PFSK-1 (cell line): ENCODE data around the gene SLC9A9.

Experiments
- FOXP2 ChIP-seq: optimal IDR thresholded peaks from 2 replicates; pipeline ENCODE3; 2011; ENCODE audit warnings: borderline replicate concordance, control low read depth, inconsistent platforms; ENCODE audit not compliant: insufficient read depth; ENCODE audit errors: extremely low read length, extremely low read depth
- POLR2AphosphoS5 ChIP-seq: IDR thresholded peaks from 2 replicates; pipeline ENCODE4 v1.6.1; 2012; ENCODE audit warnings: low read depth, mild to moderate bottlenecking, control low read depth, low read length, moderate library complexity
- REST ChIP-seq, 2 experiments: IDR thresholded peaks; 2 replicates each; pipeline versions ENCODE4 v1.6.1 to v1.8.0; 2011 to 2012; ENCODE audit warnings: low read depth in 2 of 2, low read length in 2 of 2, control low read depth in 1 of 2, inconsistent platforms in 1 of 2, mild to moderate bottlenecking in 1 of 2, moderate library complexity in 1 of 2; ENCODE audit not compliant: insufficient read depth in 1 of 2
- SIN3A ChIP-seq: IDR thresholded peaks from 2 replicates; pipeline ENCODE4 v1.6.1; 2012; ENCODE audit warnings: mild to moderate bottlenecking, low read length, moderate library complexity, borderline replicate concordance; ENCODE audit not compliant: insufficient read depth
- TAF1 ChIP-seq: IDR thresholded peaks from 2 replicates; pipeline ENCODE4 v1.6.1; 2012; ENCODE audit warnings: low read length, control low read depth, borderline replicate concordance; ENCODE audit not compliant: insufficient read depth

SLC9A9 gene

GRCh38 chr3:143358155-143358792 lies 490.0 kb downstream of the SLC9A9 start:
- TF ChIP-seq REST (IDR thresholded peaks at IDR 0.05; ENCODE audit: insufficient read depth in 1 of 2, low read depth in 2 of 2, low read length in 2 of 2): no peak
- TF ChIP-seq SIN3A: no peak
- TF ChIP-seq FOXP2: no peak
- no peak for TF ChIP-seq POLR2AphosphoS5
- no peak for TF ChIP-seq TAF1

- TF ChIP-seq SIN3A (no peak), TAF1 (no peak), POLR2AphosphoS5 (no peak), FOXP2 (no peak)
Measured at GRCh38 chr3:143357700-143358099, 490.6 kb downstream of the SLC9A9 start.

GRCh38 chr3:143356839-143357238 lies 491.4 kb downstream of the SLC9A9 start:
- TF ChIP-seq REST (IDR thresholded peaks at IDR 0.05; ENCODE audit: insufficient read depth in 1 of 2, low read depth in 2 of 2, low read length in 2 of 2): no peak
- TF ChIP-seq POLR2AphosphoS5: no peak
- TF ChIP-seq TAF1: no peak
- no peak for TF ChIP-seq SIN3A
- no peak for TF ChIP-seq FOXP2

- TF ChIP-seq FOXP2: no peak
Measured at GRCh38 chr3:143354342-143354741, 493.9 kb downstream of the SLC9A9 start.

GRCh38 chr3:143352850-143353550 lies 495.3 kb downstream of the SLC9A9 start:
- no peak for TF ChIP-seq POLR2AphosphoS5
- no peak for TF ChIP-seq FOXP2
- TF ChIP-seq SIN3A: no peak
- no peak for TF ChIP-seq TAF1
- TF ChIP-seq REST (IDR thresholded peaks at IDR 0.05; ENCODE audit: insufficient read depth in 1 of 2, low read depth in 2 of 2, low read length in 2 of 2): no peak

- TF ChIP-seq POLR2AphosphoS5 (no peak), TAF1 (no peak), FOXP2 (no peak), SIN3A (no peak), REST (IDR thresholded peaks at IDR 0.05; ENCODE audit: insufficient read depth in 1 of 2, low read depth in 2 of 2, low read length in 2 of 2) (no peak)
Measured at GRCh38 chr3:143351895-143352608, 496.2 kb downstream of the SLC9A9 start.
